GM13977 (cell line): ENCODE data around the gene BDH1.
"Not testable (repeated sequence)": the region's sequence is repeated elsewhere in the genome, so short reads cannot be mapped to it uniquely, and the experiment has no call there.

ENCODE experiments used
- DNase-seq: peaks from one replicate; pipeline ENCODE4 v3.0.0; 2012; ENCODE audit warnings: low spot score
- in situ Hi-C: fragments of 300-500 bp; cut with MboI; formaldehyde crosslinking; loops from one replicate; pipeline ENCODE4 v1.12.0; 2022; ENCODE audit warnings: low sequenced_read_pairs, low pct_unique_long_range_greater_than_20kb, mixed read lengths, inconsistent platforms; ENCODE audit not compliant: unreplicated experiment
- TF ChIP-seq, protein P1 (sequence below): IDR thresholded peaks from 2 replicates; pipeline ENCODE4 v1.5.1; 2012; ENCODE audit warnings: mild to moderate bottlenecking, control low read depth; ENCODE audit not compliant: insufficient read depth; ENCODE audit errors: extremely low read depth, missing control alignments

Gene BDH1

DNA sequence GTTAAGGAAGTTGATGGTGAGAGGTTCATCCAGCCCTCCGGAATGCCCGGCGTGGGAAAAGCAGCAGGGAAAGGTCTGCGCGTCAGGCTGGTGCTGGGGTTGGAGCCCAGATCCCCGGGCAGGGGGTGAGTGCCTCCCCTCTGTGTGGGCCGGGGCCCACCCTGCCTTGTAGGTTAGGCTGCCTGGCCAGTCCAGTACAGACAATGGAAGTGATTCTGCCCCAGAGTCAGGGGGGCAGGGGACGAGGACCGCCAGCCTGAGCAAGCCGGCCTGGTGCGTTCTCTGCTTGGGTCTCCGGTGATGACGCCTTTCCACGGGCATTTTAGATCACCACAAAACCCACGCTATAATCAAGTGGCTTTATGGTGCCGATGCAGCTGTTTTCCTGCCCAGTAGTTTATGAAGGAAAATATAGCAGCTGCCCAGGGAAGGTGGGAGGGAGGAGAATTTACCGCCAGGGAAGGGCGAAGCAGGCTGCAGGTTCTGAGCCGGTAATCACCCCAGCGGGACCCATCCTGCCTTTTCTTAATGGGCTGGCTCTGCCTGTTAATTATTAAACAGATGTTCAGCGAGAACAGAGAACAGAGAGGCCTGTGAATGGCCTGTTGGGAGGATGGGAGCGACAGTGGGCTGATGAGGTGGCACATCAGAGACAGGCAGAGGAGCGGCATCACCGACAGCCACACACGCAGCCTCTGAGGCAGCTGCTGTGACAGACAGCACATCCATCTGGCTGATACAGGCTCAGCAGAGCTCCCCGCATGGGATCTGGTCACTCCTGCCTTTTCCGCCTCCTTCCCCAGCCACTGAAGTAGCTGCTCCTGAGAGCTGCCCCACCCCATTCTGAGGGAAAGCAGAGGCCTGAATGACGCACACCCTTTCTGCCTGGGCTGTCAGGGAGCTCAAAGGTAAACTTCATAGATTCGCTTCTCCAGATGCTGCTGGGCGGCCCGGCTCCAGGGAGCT is 35.2 kb downstream of the BDH1 start:
- no peak for DNase-seq
- TF ChIP-seq, protein P1, sequence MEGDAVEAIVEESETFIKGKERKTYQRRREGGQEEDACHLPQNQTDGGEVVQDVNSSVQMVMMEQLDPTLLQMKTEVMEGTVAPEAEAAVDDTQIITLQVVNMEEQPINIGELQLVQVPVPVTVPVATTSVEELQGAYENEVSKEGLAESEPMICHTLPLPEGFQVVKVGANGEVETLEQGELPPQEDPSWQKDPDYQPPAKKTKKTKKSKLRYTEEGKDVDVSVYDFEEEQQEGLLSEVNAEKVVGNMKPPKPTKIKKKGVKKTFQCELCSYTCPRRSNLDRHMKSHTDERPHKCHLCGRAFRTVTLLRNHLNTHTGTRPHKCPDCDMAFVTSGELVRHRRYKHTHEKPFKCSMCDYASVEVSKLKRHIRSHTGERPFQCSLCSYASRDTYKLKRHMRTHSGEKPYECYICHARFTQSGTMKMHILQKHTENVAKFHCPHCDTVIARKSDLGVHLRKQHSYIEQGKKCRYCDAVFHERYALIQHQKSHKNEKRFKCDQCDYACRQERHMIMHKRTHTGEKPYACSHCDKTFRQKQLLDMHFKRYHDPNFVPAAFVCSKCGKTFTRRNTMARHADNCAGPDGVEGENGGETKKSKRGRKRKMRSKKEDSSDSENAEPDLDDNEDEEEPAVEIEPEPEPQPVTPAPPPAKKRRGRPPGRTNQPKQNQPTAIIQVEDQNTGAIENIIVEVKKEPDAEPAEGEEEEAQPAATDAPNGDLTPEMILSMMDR = no peak

DNA sequence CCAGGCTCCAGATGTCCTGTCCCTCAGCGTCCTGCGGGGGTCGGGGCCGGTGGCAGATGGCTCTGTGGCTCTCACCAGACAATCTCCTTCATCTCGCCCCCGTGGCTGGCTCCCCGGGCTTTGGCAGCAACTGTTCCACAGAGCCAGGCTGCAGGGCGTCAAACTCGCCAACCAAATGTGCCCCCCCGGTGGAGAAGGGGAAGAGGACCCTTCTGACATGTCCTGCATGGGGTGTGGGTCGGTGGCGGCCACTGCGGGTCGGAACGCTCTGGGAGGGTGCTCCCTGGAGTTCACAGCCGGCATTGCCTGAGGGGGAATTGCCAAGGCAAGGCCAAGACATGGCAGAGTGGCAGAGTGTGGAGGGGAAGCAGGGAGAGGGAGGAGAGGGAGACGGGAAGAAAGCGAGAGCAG is 36.0 kb downstream of the BDH1 start:
- TF ChIP-seq, protein P1 = no peak
- in situ Hi-C loops = loop anchor here (25.0 kb wide), 1 partner anchor 508 kb away; no protein-coding TSS in a partner anchor
- no peak for DNase-seq

More for the DNA sequence above, 35.2 kb downstream of the BDH1 start:
- in situ Hi-C loops = loop anchor here (25.0 kb wide), 1 partner anchor 508 kb away; no protein-coding TSS in a partner anchor

DNA sequence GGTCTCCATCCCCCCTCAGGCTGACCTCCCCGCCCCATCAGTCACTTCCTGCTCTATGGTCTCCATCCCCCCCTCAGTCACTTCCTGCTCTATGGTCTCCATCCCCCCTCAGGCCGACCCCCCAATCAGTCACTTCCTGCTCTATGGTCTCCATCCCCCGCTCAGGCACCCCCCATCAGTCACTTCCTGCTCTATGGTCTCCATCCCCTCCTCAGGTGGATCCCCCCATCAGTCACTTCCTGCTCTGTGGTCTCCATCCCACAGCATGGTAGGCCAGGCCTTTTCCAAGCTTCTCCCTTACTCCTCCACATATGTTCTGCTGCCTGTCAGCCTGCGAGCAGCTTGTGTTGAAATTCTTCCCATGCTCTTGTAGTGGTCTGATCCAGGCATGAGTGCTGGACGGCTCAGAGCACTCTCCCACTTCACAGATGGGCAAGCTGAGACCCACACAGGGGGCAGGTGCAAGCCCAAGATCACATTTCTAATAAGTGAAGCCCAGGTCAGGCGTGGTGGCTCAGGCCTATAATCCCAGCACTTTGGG is 36.8 kb downstream of the BDH1 start:
- DNase-seq = no peak

DNA sequence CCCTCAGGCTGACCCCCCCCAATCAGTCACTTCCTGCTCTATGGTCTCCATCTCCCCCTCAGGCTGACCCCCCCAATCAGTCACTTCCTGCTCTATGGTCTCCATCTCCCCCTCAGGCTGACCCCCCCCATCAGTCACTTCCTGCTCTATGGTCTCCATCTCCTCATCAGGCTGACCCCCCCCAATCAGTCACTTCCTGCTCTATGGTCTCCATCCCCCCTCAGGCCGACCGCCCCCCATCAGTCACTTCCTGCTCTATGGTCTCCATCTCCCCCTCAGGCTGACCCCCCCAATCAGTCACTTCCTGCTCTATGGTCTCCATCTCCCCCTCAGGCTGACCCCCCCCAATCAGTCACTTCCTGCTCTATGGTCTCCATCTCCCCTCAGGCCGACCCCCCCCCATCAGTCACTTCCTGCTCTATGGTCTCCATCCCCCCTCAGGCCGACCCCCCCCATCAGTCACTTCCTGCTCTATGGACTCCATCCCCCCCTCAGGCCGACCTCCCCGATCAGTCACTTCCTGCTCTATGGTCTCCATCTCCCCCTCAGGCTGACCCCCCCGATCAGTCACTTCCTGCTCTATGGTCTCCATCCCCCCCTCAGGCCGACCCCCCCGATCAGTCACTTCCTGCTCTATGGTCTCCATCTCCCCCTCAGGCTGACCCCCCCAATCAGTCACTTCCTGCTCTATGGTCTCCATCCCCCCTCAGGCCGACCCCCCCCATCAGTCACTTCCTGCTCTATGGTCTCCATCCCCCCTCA is 37.7 kb downstream of the BDH1 start:
- in situ Hi-C loops = loop anchor here (25.0 kb wide), 1 partner anchor 506 kb away; no protein-coding TSS in a partner anchor
- DNase-seq = not testable (repeated sequence)

More for the DNA sequence above, 36.8 kb downstream of the BDH1 start:
- TF ChIP-seq, protein P1 = no peak
- in situ Hi-C loops = loop anchor here (25.0 kb wide), 1 partner anchor 507 kb away; no protein-coding TSS in a partner anchor

DNA sequence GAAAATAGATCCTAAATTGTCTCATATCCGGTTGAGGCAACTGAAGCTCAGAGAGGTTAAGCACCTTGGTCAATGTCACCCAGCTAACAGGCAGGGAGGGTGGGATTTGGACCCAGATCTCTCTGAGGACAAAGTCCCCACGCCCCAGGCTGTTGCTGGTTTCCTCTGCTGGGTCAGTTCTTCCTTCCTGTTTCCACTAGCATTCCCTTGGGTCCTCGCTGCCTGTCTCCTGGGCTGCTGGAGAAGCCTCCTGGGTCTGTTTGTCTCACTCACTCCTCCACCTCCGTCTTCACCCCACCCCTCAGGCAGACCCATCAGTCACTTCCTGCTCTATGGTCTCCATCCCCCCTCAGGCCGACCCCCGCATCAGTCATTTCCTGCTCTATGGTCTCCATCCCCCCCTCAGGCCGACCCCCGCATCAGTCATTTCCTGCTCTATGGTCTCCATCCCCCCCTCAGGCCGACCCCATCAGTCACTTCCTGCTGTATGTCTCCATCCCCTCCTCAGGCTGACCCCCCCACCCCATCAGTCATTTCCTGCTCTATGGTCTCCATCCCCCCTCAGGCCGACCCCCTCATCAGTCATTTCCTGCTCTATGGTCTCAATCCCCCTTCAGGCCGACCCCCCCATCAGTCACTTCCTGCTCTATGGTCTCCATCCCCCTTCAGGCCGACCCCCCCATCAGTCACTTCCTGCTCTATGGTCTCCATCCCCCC is 38.7 kb downstream of the BDH1 start:
- in situ Hi-C loops = loop anchor here (25.0 kb wide), 1 partner anchor 505 kb away; no protein-coding TSS in a partner anchor
- DNase-seq = not testable (repeated sequence)

DNA sequence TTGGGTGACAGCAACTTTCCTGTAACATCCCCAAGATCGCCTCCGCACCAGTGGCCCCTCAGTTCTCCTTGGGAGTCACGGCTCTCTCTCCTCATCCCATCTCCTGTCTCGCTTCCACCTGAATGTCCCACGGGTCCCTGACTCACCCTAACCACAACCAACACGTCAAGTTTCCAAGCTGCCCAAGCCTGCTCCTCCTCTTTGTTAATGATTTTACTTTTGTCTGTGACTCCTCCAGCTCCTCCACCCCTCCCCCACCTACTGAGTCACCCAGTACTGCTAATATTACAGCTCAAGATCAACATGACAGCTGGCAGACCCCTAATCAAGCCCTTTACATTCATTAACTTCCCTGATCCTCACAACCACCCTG is 39.3 kb downstream of the BDH1 start:
- no peak for DNase-seq
- TF ChIP-seq, protein P1 = no peak
- in situ Hi-C loops = loop anchor here (25.0 kb wide), 1 partner anchor 504 kb away; no protein-coding TSS in a partner anchor

DNA sequence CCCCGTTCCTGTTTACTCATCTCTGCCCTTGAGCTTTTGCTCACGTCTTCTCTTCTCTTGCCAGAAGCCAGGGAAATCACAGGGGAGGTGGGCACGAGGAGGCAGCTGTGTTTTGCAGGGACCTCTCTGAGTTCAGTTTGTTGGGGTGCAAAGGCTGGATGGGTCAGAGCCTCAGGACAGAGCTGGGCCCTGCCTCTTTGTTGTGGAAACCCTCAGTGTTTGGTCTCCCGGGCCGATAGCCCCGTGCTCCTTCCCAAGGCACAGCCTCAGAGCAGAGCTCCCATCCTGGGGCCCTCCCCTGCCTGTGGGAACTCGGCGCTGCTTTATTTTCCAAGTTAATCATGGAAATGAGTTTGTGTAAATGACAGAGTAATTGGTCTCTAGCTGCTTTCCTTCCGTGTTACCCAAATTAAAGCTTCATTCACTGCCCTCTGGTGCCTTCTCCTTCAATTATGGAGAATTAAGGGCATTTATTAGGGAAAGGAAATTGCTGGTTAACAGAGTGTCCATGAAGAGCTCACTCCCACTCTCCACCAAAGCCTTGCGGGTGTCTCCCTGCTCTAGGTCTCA is 40.9 kb downstream of the BDH1 start:
- in situ Hi-C loops = loop anchor here (25.0 kb wide), 1 partner anchor 503 kb away; no protein-coding TSS in a partner anchor
- TF ChIP-seq, protein P1 = no peak
- DNase-seq = no peak
